C4-2B (cell line): Measurements from ENCODE around the gene RIPOR2.

Experiments
- H3K27ac ChIP-seq: fragments of 450-650 bp; 2 replicates; pipeline ENCODE4 v1.5.1; 2017
- ZFX ChIP-seq: fragments of 450-650 bp; IDR thresholded peaks from 2 replicates; pipeline ENCODE4 v1.6.1; 2017
- TF ChIP-seq, protein P1 (sequence below): fragments of 450-650 bp; conservative IDR thresholded peaks from 2 replicates; pipeline ENCODE4 v1.5.1; 2017; ENCODE audit warnings: mild to moderate bottlenecking

The RIPOR2 gene

DNA sequence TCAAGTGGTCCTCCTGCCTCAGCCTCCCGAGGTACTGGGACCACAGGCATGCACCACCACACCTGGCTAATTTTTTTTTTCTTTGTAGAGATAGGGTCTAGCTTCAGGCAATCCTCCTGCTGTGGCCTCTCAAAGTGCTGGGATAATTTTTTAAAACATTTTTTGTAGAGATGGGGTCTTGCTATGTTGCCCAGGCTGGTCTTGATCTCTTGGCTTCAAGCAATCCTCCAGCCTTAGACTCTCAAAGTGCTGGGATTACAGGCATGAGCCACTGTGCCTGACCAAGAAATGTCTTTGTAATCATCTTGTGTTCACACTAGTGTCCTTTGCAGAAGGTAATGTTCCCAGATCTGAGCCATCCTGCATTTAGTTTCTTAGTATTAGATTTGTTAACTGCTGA, 61.6 kb downstream of the RIPOR2 start:
- H3K27ac ChIP-seq = no peak overlapping the region
- no peak for TF ChIP-seq ZFX
- TF ChIP-seq, protein P1, sequence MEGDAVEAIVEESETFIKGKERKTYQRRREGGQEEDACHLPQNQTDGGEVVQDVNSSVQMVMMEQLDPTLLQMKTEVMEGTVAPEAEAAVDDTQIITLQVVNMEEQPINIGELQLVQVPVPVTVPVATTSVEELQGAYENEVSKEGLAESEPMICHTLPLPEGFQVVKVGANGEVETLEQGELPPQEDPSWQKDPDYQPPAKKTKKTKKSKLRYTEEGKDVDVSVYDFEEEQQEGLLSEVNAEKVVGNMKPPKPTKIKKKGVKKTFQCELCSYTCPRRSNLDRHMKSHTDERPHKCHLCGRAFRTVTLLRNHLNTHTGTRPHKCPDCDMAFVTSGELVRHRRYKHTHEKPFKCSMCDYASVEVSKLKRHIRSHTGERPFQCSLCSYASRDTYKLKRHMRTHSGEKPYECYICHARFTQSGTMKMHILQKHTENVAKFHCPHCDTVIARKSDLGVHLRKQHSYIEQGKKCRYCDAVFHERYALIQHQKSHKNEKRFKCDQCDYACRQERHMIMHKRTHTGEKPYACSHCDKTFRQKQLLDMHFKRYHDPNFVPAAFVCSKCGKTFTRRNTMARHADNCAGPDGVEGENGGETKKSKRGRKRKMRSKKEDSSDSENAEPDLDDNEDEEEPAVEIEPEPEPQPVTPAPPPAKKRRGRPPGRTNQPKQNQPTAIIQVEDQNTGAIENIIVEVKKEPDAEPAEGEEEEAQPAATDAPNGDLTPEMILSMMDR = no peak

DNA sequence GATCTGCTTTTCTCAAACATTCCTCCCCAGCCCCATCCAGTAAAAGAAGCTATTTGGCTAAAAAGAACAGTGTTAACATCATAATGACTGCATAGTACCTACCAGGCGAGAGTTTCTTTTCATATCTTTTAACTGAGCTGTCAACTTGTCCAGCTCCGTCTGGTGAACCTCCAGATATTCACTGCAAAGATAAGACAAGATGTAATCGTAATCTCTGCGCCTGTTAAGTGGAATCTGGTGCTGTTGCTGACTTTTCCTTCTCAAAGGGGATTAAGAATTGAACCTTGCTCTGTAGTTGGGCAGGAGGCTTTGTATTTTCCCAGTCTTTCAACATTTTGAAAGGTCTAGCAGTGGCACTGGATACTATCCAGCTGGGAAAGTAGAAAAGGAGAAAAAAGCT, 63.0 kb downstream of the RIPOR2 start:
- TF ChIP-seq, protein P1 = no peak
- no peak for TF ChIP-seq ZFX
- no peak overlapping the region for H3K27ac ChIP-seq

DNA sequence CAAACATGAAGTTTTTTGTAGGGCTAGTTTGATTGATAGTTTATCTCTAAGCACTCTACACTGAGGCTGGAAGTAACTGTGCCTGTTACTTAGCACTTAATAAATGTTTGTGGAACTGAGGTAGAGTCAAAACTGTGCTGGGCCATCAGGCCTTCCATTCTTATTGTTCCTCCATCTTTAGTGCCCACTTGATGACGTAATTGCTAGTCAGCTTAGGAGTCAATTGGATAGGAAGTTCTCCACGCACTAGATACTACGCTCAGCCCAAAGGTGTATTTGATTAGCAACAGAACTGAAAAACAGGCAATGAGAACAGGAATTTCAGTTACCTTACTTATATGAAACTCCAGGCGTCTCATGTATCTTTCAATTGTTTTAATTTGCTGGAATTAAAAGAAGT, 67.0 kb downstream of the RIPOR2 start:
- H3K27ac ChIP-seq = no peak overlapping the region
- TF ChIP-seq ZFX = no peak
- TF ChIP-seq, protein P1 = no peak

DNA sequence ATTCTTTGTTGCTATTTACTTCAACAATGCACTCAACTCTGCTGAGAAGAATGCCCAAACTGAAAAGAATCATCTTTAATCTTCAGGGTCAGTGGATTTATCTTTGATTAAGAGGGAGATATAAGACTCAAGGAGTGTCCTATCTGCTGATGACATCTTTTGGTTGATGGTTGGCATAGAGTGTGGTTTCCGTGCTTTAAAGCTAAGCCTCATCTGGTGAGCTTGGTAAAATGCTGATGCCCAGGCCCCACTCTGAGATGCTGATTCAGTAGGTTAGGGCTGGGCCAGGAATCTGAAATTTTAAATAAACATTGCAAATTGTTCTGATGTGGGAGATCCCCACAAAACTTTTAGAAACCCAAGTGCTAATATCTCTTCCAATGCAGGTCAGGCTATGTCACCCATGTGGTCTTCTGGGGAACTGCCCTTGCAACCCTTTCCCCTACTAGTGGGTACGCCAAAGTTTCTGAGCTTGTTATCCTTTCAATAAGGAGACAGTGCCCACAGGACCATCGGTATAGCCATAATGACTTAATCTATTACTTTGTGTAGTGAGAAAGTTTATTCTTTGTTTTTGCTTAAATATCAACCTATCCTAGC, 68.6 kb downstream of the RIPOR2 start:
- no peak for TF ChIP-seq ZFX
- TF ChIP-seq, protein P1 = no peak
- H3K27ac ChIP-seq = no peak overlapping the region

DNA sequence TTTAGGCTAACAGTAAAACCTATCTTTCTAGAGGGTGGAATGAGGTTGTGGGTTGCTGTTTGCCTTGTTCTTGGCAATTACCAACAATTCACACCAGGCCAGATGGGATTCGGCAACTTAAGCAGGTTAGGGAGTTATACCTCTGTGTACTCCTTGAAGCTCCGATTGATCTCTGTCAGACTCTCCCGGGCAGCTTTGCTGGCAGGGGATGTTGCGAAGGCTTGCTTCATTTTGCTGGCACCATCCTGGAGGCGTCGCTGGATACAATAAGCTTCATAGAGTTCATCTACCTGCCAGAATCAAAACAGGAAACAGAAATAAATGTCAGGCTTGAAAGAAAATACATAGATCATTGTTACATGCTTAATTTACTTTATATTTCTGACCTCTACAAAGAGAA, 70.6 kb downstream of the RIPOR2 start:
- TF ChIP-seq ZFX = no peak
- TF ChIP-seq, protein P1 = no peak
- no peak overlapping the region for H3K27ac ChIP-seq

DNA sequence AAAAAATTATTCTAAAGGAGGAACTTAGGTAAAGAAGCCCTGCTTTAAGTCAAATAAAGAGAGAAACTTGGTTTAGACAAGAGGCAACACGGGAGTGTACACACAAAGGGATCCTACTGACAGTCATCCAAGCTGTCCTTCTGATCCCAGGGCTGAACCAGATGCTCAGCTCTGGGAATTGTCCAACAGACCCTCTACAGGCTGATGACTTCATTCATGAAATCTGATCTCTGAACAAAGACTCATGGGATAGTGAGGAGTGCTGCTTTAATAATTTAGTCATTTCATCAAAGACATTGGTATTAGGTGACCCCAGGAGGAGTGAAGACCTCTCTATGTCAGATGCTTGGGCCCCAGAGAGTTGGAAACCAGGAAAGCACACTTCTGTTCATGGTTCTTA, 71.4 kb downstream of the RIPOR2 start:
- H3K27ac ChIP-seq = no peak overlapping the region

DNA sequence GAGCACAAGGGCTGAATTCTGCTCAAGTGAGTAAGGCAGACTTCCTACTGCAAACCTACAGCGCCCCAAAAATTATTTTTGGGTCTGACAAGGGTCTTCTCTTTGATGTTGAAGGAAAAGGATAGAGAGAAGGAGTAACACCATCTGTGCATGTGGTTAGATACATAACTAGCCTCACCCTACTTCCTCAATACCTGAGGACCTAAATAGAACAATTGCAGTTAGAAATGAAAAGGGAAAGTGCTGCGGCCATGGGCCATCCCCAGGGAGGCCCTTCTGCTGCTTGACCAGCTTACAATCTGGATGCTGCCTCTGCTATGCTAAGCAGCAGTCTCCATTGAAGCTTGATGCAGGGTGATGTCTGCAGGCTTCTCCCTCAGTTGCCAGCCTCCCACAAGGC, 73.8 kb downstream of the RIPOR2 start:
- H3K27ac ChIP-seq = no peak overlapping the region
- TF ChIP-seq, protein P1 = no peak
- TF ChIP-seq ZFX = no peak

More for the DNA sequence above, 71.4 kb downstream of the RIPOR2 start:
- TF ChIP-seq, protein P1 = no peak
- TF ChIP-seq ZFX = no peak
